ENCODE data around the gene OR8B2.
"Not testable (repeated sequence)": the region's sequence is repeated elsewhere in the genome, so short reads cannot be mapped to it uniquely, and the experiment has no call there.

Gene OR8B2

DNA sequence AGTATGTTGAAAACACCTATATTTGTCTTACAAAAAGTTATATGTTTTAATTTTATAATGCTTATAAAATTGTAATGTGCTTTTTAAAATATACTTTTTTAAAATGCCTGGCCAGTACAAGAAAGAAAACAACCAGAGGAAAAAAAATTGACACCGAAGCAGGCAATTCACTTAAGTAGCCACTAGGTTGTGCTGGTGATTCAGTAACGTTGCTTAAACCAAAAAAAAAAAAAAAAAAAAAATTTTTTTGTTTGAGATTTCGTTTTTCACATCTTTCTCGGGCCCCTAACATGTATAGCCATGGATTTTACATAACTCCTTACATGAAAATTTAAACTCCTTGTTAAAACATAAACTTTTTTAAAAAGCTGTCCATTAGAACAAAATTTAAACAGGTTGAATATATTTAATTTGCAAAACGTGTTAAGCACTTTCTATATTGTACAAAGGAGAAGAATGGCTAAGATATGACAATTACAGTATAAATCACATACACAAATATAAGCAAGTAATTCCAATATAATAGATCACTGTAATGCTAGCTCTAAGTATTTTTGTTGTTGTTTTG is 31.1 kb upstream of the OR8B2 start:
- no peak overlapping the region for H3K9ac ChIP-seq (ENCODE audit: low read length)
- peak in 1 of 2 donors; percentile 68 for DNase-seq
- H3K4me1 ChIP-seq (ENCODE audit: control insufficient read depth in 1 of 2, insufficient read depth in 2 of 2, low read length in 2 of 2) = no peaks in the 10 kb centered on the region
- no peaks in the 10 kb centered on the region for H3K27me3 ChIP-seq (ENCODE audit: insufficient read depth, low read length)
- H2BK120ac ChIP-seq (ENCODE audit: insufficient read depth, low read length, poor library complexity) = no peak overlapping the region
- H4K8ac ChIP-seq (ENCODE audit: low read depth, low read length) = no peak overlapping the region
- no peaks in the 10 kb centered on the region for H3K79me2 ChIP-seq (ENCODE audit: control insufficient read depth, insufficient read depth, low read length, poor library complexity)
- no peak overlapping the region for H3K4me3 ChIP-seq (ENCODE audit: low read depth, low read length)
- no peak overlapping the region for H4K91ac ChIP-seq (ENCODE audit: low read depth, low read length)
- no peak overlapping the region for H3K23ac ChIP-seq (ENCODE audit: low read length)
- no peak overlapping the region for H4K12ac ChIP-seq (ENCODE audit: low read depth, low read length)
- no peak overlapping the region for H2BK5ac ChIP-seq (ENCODE audit: low read depth, low read length, poor library complexity)
- no peak overlapping the region for H3K4me2 ChIP-seq (ENCODE audit: low read length)
- no peaks in the 10 kb centered on the region for H3K9me3 ChIP-seq (ENCODE audit: insufficient read depth, low read depth, low read length)
- H2AK5ac ChIP-seq (ENCODE audit: low read length) = no peak overlapping the region
- H2BK12ac ChIP-seq (ENCODE audit: low read length) = no peak overlapping the region
- WGBS (ENCODE audit: extremely low coverage, insufficient coverage, insufficient read length) = no CpG with 5 or more reads among the region's 5 CpGs
- H3K14ac ChIP-seq (ENCODE audit: low read length) = no peak overlapping the region
- H2AFZ ChIP-seq (ENCODE audit: insufficient read depth, low read length, poor library complexity) = no peak overlapping the region
- H3K18ac ChIP-seq (ENCODE audit: low read length) = no peak overlapping the region
- no peak overlapping the region for H3K27ac ChIP-seq (ENCODE audit: low read depth, low read length)
- H3K36me3 ChIP-seq (ENCODE audit: control insufficient read depth in 1 of 2, insufficient read depth in 2 of 2, low read length in 2 of 2) = no peaks in the 10 kb centered on the region
- H3K4ac ChIP-seq (ENCODE audit: low read depth, low read length) = no peak overlapping the region
- H3K79me1 ChIP-seq (ENCODE audit: low read length) = no peaks in the 10 kb centered on the region

- no peak overlapping the region for H4K8ac ChIP-seq (ENCODE audit: low read depth, low read length)
- no peak overlapping the region for H2BK12ac ChIP-seq (ENCODE audit: low read length)
- H3K14ac ChIP-seq (ENCODE audit: low read length) = no peak overlapping the region
- no peak overlapping the region for H2BK5ac ChIP-seq (ENCODE audit: low read depth, low read length, poor library complexity)
- no peak overlapping the region for H3K9ac ChIP-seq (ENCODE audit: low read length)
- H3K4me2 ChIP-seq (ENCODE audit: low read length) = no peak overlapping the region
- no peak for DNase-seq
- H3K27ac ChIP-seq (ENCODE audit: low read depth, low read length) = no peak overlapping the region
- no peaks in the 10 kb centered on the region for H3K79me2 ChIP-seq (ENCODE audit: control insufficient read depth, insufficient read depth, low read length, poor library complexity)
- H3K4me1 ChIP-seq (ENCODE audit: control insufficient read depth in 1 of 2, insufficient read depth in 2 of 2, low read length in 2 of 2) = no peaks in the 10 kb centered on the region
- no peaks in the 10 kb centered on the region for H3K9me3 ChIP-seq (ENCODE audit: insufficient read depth, low read depth, low read length)
- no peak overlapping the region for H3K4ac ChIP-seq (ENCODE audit: low read depth, low read length)
- WGBS (ENCODE audit: extremely low coverage, insufficient coverage, insufficient read length) = no CpG with 5 or more reads among the region's 7 CpGs
- H3K27me3 ChIP-seq (ENCODE audit: insufficient read depth, low read length) = no peaks in the 10 kb centered on the region
- H3K36me3 ChIP-seq (ENCODE audit: control insufficient read depth in 1 of 2, insufficient read depth in 2 of 2, low read length in 2 of 2) = no peaks in the 10 kb centered on the region
- H4K91ac ChIP-seq (ENCODE audit: low read depth, low read length) = no peak overlapping the region
- H3K4me3 ChIP-seq (ENCODE audit: low read depth, low read length) = no peak overlapping the region
- no peak overlapping the region for H4K12ac ChIP-seq (ENCODE audit: low read depth, low read length)
- H2AFZ ChIP-seq (ENCODE audit: insufficient read depth, low read length, poor library complexity) = no peak overlapping the region
- no peak overlapping the region for H2AK5ac ChIP-seq (ENCODE audit: low read length)
- no peak overlapping the region for H3K18ac ChIP-seq (ENCODE audit: low read length)
- no peaks in the 10 kb centered on the region for H3K79me1 ChIP-seq (ENCODE audit: low read length)
- H2BK120ac ChIP-seq (ENCODE audit: insufficient read depth, low read length, poor library complexity) = no peak overlapping the region
- no peak overlapping the region for H3K23ac ChIP-seq (ENCODE audit: low read length)
Observed at GRCh38 chr11:124409906-124410305, 25.6 kb upstream of the OR8B2 start.

GRCh38 chr11:124405581-124405980 is 21.3 kb upstream of the OR8B2 start:
- H4K8ac ChIP-seq (ENCODE audit: low read depth, low read length) = no peak overlapping the region
- no peak for DNase-seq
- H3K4me3 ChIP-seq (ENCODE audit: low read depth, low read length) = no peak overlapping the region
- no peak overlapping the region for H3K14ac ChIP-seq (ENCODE audit: low read length)
- no peak overlapping the region for H4K12ac ChIP-seq (ENCODE audit: low read depth, low read length)
- H3K36me3 ChIP-seq (ENCODE audit: control insufficient read depth in 1 of 2, insufficient read depth in 2 of 2, low read length in 2 of 2) = no peaks in the 10 kb centered on the region
- no peaks in the 10 kb centered on the region for H3K4me1 ChIP-seq (ENCODE audit: control insufficient read depth in 1 of 2, insufficient read depth in 2 of 2, low read length in 2 of 2)
- H3K79me1 ChIP-seq (ENCODE audit: low read length) = no peaks in the 10 kb centered on the region
- H3K27me3 ChIP-seq (ENCODE audit: insufficient read depth, low read length) = no peaks in the 10 kb centered on the region
- H3K9ac ChIP-seq (ENCODE audit: low read length) = no peak overlapping the region
- H3K18ac ChIP-seq (ENCODE audit: low read length) = no peak overlapping the region
- H3K27ac ChIP-seq (ENCODE audit: low read depth, low read length) = no peak overlapping the region
- no peak overlapping the region for H2BK120ac ChIP-seq (ENCODE audit: insufficient read depth, low read length, poor library complexity)
- no peak overlapping the region for H2AK5ac ChIP-seq (ENCODE audit: low read length)
- H2BK12ac ChIP-seq (ENCODE audit: low read length) = no peak overlapping the region
- H3K23ac ChIP-seq (ENCODE audit: low read length) = no peak overlapping the region
- H3K4me2 ChIP-seq (ENCODE audit: low read length) = no peak overlapping the region
- no peak overlapping the region for H4K91ac ChIP-seq (ENCODE audit: low read depth, low read length)
- no peaks in the 10 kb centered on the region for H3K9me3 ChIP-seq (ENCODE audit: insufficient read depth, low read depth, low read length)
- no peaks in the 10 kb centered on the region for H3K79me2 ChIP-seq (ENCODE audit: control insufficient read depth, insufficient read depth, low read length, poor library complexity)
- no peak overlapping the region for H2AFZ ChIP-seq (ENCODE audit: insufficient read depth, low read length, poor library complexity)
- H2BK5ac ChIP-seq (ENCODE audit: low read depth, low read length, poor library complexity) = no peak overlapping the region
- H3K4ac ChIP-seq (ENCODE audit: low read depth, low read length) = no peak overlapping the region
- WGBS (ENCODE audit: extremely low coverage, insufficient coverage, insufficient read length) = no CpG with 5 or more reads among the region's 2 CpGs

- WGBS (ENCODE audit: extremely low coverage, insufficient coverage, insufficient read length) = no CpG with 5 or more reads among the region's 27 CpGs
- H3K79me2 ChIP-seq (ENCODE audit: control insufficient read depth, insufficient read depth, low read length, poor library complexity); H3K36me3 ChIP-seq (ENCODE audit: control insufficient read depth in 1 of 2, insufficient read depth in 2 of 2, low read length in 2 of 2): not testable (repeated sequence)
Observed at GRCh38 chr11:124403186-124403585, 18.9 kb upstream of the OR8B2 start.

More at GRCh38 chr11:124403186-124403585, 18.9 kb upstream of the OR8B2 start:
- not testable (repeated sequence) for H4K12ac ChIP-seq (ENCODE audit: low read depth, low read length); H3K14ac ChIP-seq (ENCODE audit: low read length); H2BK12ac ChIP-seq (ENCODE audit: low read length); H3K9me3 ChIP-seq (ENCODE audit: insufficient read depth, low read depth, low read length); H3K79me1 ChIP-seq (ENCODE audit: low read length); H3K4ac ChIP-seq (ENCODE audit: low read depth, low read length); H3K23ac ChIP-seq (ENCODE audit: low read length); H3K27ac ChIP-seq (ENCODE audit: low read depth, low read length); H3K4me3 ChIP-seq (ENCODE audit: low read depth, low read length); H3K4me2 ChIP-seq (ENCODE audit: low read length); H4K8ac ChIP-seq (ENCODE audit: low read depth, low read length); H2BK120ac ChIP-seq (ENCODE audit: insufficient read depth, low read length, poor library complexity); DNase-seq; H2BK5ac ChIP-seq (ENCODE audit: low read depth, low read length, poor library complexity); H3K18ac ChIP-seq (ENCODE audit: low read length); H3K9ac ChIP-seq (ENCODE audit: low read length); H3K4me1 ChIP-seq (ENCODE audit: control insufficient read depth in 1 of 2, insufficient read depth in 2 of 2, low read length in 2 of 2); H3K27me3 ChIP-seq (ENCODE audit: insufficient read depth, low read length); H4K91ac ChIP-seq (ENCODE audit: low read depth, low read length); H2AK5ac ChIP-seq (ENCODE audit: low read length); H2AFZ ChIP-seq (ENCODE audit: insufficient read depth, low read length, poor library complexity)
